Osteocyte (in vitro differentiated cells): ENCODE data around the gene LACTBL1. TPM values are rescaled to one million over a fixed set of nuclear protein-coding genes. Genes with fewer than 3 reads are reported as not detected.

ENCODE experiments used
- DNase-seq: peaks from one replicate; pipeline ENCODE4 v3.0.0; 2021; ENCODE audit warnings: mixed read lengths; ENCODE audit not compliant: unreplicated experiment; ENCODE audit errors: extremely low spot score
- H3K27ac Mint-ChIP-seq: one replicate; pipeline ENCODE4 v1.8.0; 2021; ENCODE audit warnings: mild to moderate bottlenecking, mixed read lengths; ENCODE audit not compliant: unreplicated experiment
- H3K27me3 Mint-ChIP-seq: one replicate; pipeline ENCODE4 v1.8.0; 2021; ENCODE audit warnings: mixed read lengths; ENCODE audit not compliant: unreplicated experiment
- H3K36me3 Mint-ChIP-seq: one replicate; pipeline ENCODE4 v1.8.0; 2021; ENCODE audit warnings: mixed read lengths; ENCODE audit not compliant: unreplicated experiment
- H3K4me1 Mint-ChIP-seq: one replicate; pipeline ENCODE4 v1.8.0; 2021; ENCODE audit warnings: mixed read lengths; ENCODE audit not compliant: unreplicated experiment
- H3K4me3 Mint-ChIP-seq: one replicate; pipeline ENCODE4 v1.8.0; 2021; ENCODE audit warnings: mild to moderate bottlenecking, moderate library complexity, mixed read lengths; ENCODE audit not compliant: unreplicated experiment
- H3K9me3 Mint-ChIP-seq: one replicate; pipeline ENCODE4 v1.8.0; 2021; ENCODE audit warnings: mixed read lengths; ENCODE audit not compliant: unreplicated experiment
- total RNA-seq: library from RNA; stranded (reverse); gene quantifications from 2 replicates; pipeline ENCODE4 v1.2.1, GENCODE V29; 2021
- TF ChIP-seq, protein P1 (sequence below): fragments of 200-600 bp; sonication (generic); IDR thresholded peaks from 2 replicates; pipeline ENCODE4 v1.5.0; 2021; ENCODE audit warnings: antibody characterized with exemption, mild to moderate bottlenecking, moderate library complexity

LACTBL1 gene
- total RNA-seq, 1 donor from 2014 or later, result not detected

GRCh38 chr1:22915231-22915630, 57.4 kb downstream of the LACTBL1 start:
- Mint-ChIP-seq H3K9me3 (no peaks in the 10 kb centered on the region), H3K36me3 (peaks cover 4% of the 10 kb centered on the region), H3K27ac (no peak overlapping the region), H3K4me3 (no peak overlapping the region), H3K4me1 (no peaks in the 10 kb centered on the region), H3K27me3 (peaks cover 2% of the 10 kb centered on the region)
- DNase-seq, result no peak
- TF ChIP-seq, protein P1, sequence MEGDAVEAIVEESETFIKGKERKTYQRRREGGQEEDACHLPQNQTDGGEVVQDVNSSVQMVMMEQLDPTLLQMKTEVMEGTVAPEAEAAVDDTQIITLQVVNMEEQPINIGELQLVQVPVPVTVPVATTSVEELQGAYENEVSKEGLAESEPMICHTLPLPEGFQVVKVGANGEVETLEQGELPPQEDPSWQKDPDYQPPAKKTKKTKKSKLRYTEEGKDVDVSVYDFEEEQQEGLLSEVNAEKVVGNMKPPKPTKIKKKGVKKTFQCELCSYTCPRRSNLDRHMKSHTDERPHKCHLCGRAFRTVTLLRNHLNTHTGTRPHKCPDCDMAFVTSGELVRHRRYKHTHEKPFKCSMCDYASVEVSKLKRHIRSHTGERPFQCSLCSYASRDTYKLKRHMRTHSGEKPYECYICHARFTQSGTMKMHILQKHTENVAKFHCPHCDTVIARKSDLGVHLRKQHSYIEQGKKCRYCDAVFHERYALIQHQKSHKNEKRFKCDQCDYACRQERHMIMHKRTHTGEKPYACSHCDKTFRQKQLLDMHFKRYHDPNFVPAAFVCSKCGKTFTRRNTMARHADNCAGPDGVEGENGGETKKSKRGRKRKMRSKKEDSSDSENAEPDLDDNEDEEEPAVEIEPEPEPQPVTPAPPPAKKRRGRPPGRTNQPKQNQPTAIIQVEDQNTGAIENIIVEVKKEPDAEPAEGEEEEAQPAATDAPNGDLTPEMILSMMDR, result no peak

- TF ChIP-seq, protein P1, result no peak
- H3K9me3 Mint-ChIP-seq, result no peaks in the 10 kb centered on the region
- H3K36me3 Mint-ChIP-seq, result peaks cover 4% of the 10 kb centered on the region
- no peak overlapping the region for H3K4me3 Mint-ChIP-seq
- no peaks in the 10 kb centered on the region for H3K4me1 Mint-ChIP-seq
- no peak for DNase-seq
- no peak overlapping the region for H3K27ac Mint-ChIP-seq
- peaks cover 2% of the 10 kb centered on the region for H3K27me3 Mint-ChIP-seq
Observed at GRCh38 chr1:22914633-22915217, 57.9 kb downstream of the LACTBL1 start.

- Mint-ChIP-seq H3K9me3 (no peaks in the 10 kb centered on the region), H3K27ac (no peak overlapping the region), H3K4me1 (no peaks in the 10 kb centered on the region), H3K36me3 (peaks cover 4% of the 10 kb centered on the region), H3K27me3 (peaks cover 2% of the 10 kb centered on the region), H3K4me3 (no peak overlapping the region)
- TF ChIP-seq, protein P1, result no peak
- no peak for DNase-seq
Observed at GRCh38 chr1:22914156-22914555, 58.5 kb downstream of the LACTBL1 start.

GRCh38 chr1:22913421-22914141, 59.1 kb downstream of the LACTBL1 start:
- Mint-ChIP-seq H3K9me3 (no peaks in the 10 kb centered on the region), H3K4me3 (no peak overlapping the region), H3K27me3 (peaks cover 2% of the 10 kb centered on the region), H3K36me3 (peaks cover 4% of the 10 kb centered on the region), H3K4me1 (no peaks in the 10 kb centered on the region), H3K27ac (no peak overlapping the region)
- DNase-seq, result no peak
- TF ChIP-seq, protein P1, result no peak

DNA sequence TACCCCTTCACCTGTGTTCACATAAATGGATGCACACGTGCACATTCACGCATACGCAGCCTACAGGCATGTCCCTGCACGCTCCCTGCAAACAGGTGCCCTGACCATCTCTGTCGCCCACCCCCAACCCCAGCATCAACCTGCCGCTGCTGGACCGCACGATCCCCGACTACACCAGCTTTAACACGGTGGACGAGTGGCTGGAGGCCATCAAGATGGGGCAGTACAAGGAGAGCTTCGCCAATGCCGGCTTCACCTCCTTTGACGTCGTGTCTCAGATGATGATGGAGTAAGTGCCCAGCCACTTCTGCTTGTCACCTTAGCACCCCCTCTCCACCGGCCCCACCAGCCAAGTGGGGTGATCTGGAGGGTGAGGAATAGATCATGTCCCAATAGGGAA, 60.4 kb downstream of the LACTBL1 start:
- no peak for DNase-seq
- H3K4me3 Mint-ChIP-seq, result no peak overlapping the region
- H3K27me3 Mint-ChIP-seq, result no peaks in the 10 kb centered on the region
- H3K9me3 Mint-ChIP-seq, result no peaks in the 10 kb centered on the region
- H3K4me1 Mint-ChIP-seq, result no peaks in the 10 kb centered on the region
- H3K27ac Mint-ChIP-seq, result no peak overlapping the region
- peaks cover 9% of the 10 kb centered on the region for H3K36me3 Mint-ChIP-seq
- TF ChIP-seq, protein P1, result no peak
